ENCODE measurements around the gene SPATS2L.

Gene SPATS2L

GRCh38 chr2:200449149-200449548, 142.7 kb downstream of the SPATS2L start:
- DNase-seq = no peak

DNA sequence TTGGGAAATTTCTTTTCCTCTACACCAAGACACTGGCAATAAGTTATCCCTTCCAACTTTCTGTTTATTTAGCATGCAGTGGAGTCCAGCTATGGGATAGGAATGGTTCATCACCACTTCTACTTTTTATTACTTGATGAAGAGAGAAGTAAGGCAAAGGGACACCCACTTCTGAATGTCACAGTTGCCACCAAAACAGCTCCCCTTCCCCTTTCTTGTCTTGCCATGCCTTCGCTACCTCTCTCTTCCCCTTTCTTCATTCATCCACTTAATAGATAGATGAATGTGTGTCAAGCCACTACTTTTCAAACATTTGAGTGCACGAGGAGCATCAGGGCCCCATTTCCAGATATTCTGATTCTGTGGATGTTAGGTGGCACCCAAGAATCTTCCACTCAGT, 143.8 kb downstream of the SPATS2L start:
- DNase-seq = no peak

DNA sequence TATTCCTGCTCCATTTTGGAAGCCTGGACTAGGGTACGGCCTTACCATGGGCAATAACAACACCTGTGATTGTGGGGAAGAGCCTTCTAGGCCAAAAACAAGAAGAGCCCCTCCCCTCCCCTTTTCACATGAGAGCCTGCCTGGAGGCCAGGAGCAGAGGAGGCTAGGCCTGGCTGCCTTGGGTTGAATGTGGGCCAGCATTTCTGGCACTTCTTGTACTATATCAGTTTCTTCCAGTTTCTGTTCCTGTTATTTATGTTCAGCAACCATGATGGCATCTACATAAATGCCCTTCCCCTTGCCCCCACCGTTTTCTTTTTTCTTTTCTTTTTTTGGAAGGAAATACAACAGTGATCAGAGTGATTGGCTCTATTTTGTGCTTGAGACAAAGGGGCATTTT, 145.0 kb downstream of the SPATS2L start:
- DNase-seq = no peak

GRCh38 chr2:200452377-200452776, 145.9 kb downstream of the SPATS2L start:
- no peak for DNase-seq

GRCh38 chr2:200453142-200453852, 146.8 kb downstream of the SPATS2L start:
- DNase-seq = no peak

- no peak for DNase-seq
Observed at GRCh38 chr2:200453853-200454534, 147.5 kb downstream of the SPATS2L start.

GRCh38 chr2:200454927-200455801, 148.7 kb downstream of the SPATS2L start:
- DNase-seq = no peak

GRCh38 chr2:200455958-200456421, 149.5 kb downstream of the SPATS2L start:
- DNase-seq = no peak

- no peak for DNase-seq
Observed at GRCh38 chr2:200456567-200456966, 150.1 kb downstream of the SPATS2L start.

DNA sequence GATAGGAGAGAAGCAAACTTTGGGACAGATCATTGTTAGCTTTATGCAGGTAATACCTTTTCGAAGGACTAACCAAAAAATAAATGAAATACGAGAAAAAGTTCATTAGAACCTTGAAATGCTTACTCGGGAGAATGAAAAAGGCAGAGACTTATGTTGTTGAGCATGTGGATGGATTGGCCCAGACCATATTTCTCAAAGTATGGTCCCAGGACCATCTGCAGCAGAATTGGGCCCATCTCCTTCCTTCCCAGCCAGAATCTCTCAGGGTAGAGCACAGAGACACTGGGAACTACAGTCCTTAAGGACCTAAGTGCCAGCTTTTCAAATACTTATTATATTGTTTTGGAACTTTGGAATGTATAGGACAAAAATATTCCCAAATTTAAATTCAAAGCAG, 152.6 kb downstream of the SPATS2L start:
- DNase-seq = no peak

DNA sequence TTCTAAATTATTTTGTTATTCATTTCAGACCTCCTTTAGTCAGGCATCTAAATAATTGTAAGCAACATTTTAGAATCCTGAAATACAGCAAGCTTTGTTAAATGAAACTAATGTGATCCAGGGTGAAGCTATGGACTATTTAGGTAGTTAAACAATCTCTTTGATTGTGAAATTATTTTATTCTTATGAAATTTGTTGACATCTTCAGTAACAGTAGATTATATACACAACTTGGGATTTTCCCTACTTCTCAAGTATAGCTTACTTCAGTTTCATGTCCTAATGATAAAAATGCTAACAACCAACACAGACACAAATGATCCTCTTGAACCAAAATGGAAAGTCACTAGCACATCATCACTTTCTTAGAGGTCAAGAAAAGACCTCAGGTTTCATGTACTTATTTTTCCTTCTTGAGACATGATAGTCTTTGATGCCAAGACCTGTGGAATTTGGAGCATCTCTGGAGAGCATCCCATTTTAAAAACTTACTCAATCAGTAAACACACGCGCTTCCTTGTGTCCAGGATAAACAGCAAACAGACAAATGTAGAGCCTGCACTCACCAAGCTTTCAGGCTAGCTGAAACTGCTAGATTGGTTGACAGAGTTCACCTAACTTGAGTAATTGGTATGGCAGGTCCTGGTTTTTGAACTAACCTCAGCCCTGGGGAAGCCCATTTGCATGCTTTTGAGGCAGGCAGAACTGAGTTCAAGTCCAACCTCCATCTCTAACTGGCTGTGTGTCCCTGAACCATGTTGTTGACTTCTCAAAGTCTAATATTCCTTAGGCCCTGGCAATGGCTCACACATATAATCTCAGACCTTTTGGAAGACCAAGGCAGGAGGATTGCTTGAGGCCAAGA, 155.6 kb downstream of the SPATS2L start:
- no peak for DNase-seq

DNA sequence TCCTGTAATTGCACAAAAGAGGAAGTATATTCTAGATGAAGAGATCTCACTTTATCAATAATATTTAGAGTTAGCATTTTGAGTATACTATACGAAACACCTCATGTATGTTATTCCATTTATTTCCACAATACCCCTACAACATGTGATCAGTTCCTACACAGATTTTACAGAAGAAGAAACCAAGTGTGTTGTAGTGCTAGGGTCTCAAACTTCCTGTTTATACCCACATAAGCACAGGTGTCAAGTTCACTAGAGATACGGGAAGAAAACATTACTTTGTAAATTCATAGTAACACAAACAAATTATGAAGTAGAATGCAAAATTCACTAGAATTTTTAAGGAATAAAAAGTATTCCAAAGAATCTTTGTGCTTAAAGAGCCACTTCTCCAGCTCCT, 157.0 kb downstream of the SPATS2L start:
- DNase-seq = no peak

DNA sequence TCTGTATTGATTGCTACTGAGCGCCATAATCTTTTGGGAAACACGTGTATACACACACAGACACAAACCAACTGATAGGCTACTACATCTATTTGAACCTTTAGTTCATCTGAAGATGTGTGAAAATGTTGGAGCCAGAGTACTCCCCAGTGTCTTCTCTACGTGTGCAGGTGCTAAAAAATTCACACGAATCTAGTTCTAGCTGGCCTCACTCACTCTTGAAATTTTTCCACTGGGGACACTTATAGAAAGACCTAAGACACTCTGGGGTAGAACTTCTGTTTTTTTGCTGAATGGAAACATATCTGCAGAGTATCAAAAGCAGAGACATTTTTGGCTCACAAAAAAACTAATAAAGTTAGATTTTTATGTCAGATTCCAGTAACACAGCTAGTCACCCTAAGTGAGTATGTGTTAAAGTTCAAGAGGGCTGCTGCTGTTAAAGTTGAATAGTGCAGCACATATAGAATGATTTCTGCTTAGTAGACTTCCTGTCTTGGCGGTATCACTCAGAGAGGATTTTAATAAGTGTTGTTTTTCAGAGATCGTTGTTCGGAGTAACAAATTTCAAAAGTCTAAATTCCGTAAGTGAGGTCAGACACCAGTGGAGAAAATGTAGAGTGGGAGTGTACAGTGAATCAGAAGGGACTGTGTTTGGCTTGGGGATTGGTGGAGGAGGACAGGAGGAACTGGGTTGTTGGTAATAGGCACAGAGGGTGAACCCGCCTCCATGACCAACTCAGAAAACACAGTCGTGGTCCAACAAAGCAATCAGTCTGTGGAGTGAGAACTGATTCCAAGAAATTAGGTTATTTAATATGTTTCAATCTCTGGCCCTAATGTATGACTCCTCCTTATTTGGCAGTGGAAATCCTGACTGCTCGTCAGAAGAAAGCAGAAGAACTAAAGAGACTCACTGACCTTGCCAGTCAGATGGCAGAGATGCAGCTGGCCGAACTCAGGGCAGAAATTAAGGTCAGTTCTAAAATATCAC, 160.2 kb downstream of the SPATS2L start:
- DNase-seq = no peak

- no peak for DNase-seq
Observed at GRCh38 chr2:200467806-200468681, 161.6 kb downstream of the SPATS2L start.

DNA sequence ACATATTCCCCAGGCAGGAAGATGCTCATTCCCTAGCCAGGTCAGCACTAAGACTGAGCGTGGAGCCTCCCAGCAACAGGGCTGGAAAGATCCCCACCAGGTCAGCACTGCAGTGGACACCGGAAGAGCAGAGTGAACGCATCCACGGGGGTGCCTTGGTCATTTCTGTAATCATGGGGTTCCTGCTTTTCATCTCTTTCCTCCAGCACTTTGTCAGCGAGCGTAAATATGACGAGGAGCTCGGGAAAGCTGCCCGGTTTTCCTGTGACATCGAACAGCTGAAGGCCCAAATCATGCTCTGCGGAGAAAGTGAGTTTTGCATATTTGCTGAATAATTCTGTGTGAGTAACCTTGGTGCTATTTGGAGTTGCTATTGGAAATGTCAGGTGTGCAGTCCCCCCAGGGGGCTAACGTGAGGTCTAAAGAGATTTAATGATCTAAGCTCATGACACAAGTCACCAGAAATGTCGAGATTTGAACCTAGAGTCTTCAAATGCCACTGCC, 163.3 kb downstream of the SPATS2L start:
- DNase-seq = peak in 1 of 2 donors; percentile 26

- peak; percentile 64 to 85 for DNase-seq
Observed at GRCh38 chr2:200470230-200470629, 163.7 kb downstream of the SPATS2L start.

DNA sequence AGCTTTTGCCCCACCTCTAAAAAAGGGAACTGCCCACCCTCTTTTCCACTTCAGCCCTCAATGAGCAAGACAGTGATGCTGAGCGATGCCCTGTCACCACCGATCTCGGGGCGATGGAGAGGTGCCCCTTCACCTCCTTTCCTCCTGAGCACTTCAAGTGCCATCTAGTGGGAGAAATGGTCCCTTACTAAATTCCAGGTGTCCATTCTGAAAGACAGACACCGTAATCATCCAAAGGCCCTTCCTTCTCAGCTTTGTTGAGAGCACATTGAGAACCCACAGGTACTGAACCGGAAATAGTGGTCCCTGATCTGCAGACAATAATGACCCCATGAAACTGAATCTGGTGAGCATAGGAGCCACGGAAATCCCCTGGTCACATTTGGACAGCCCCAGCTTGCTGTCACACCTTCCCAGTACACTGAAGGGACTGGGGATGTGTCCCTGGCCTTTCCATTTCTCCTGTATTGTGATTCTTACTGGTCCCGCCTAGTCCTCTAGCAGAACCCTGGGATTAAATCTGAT, 164.9 kb downstream of the SPATS2L start:
- peak; percentile 37 to 70 for DNase-seq

DNA sequence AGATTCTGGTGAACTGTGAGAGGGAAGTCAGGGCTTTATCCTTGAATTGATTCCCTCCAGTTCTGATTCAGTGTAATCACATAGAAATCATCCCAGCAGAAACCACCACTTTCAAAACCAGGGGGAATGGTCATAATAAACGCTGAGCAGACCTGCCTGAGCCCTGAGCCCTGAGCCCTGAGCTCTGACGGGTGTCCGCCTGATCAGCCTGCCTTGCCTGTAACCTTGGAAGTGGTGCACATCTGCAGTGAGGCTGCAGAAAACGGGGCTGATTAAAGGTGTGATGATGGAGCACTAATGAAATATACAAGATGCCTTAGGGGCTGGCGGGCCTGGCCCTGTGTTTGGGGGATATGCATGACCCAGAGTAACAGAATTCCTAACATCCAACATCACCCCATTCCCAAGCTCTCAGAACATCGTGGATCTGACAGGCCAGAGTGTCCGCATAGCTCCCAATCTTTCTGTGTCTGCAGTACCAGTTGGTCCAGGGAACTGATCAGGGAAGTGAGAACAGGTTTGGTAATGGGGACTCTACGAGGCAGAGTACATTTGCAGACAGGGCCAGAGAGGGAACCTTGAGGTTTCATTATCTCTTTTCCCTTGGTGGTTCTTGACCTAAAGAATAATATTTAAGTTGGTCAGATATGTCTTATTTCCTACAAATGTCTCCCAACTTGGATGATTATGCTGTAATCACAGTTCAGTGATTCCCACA, 165.6 kb downstream of the SPATS2L start:
- DNase-seq = no peak

Measured in hippocampal formation (tissue), 2 donors.